ENCODE measurements around the gene PRR14L.

PRR14L gene

GRCh38 chr22:31737932-31738331 lies 12.0 kb downstream of the PRR14L start:
- no peaks in the 10 kb centered on the region for H3K4me1 Mint-ChIP-seq
- no peak overlapping the region for H3K4me3 Mint-ChIP-seq
- no peaks in the 10 kb centered on the region for H3K9me3 Mint-ChIP-seq
- H3K27me3 Mint-ChIP-seq (ENCODE audit: low read depth): no peaks in the 10 kb centered on the region
- peaks cover 59% of the 10 kb centered on the region for H3K36me3 Mint-ChIP-seq (ENCODE audit: low read depth)
- TF ChIP-seq, protein P1, sequence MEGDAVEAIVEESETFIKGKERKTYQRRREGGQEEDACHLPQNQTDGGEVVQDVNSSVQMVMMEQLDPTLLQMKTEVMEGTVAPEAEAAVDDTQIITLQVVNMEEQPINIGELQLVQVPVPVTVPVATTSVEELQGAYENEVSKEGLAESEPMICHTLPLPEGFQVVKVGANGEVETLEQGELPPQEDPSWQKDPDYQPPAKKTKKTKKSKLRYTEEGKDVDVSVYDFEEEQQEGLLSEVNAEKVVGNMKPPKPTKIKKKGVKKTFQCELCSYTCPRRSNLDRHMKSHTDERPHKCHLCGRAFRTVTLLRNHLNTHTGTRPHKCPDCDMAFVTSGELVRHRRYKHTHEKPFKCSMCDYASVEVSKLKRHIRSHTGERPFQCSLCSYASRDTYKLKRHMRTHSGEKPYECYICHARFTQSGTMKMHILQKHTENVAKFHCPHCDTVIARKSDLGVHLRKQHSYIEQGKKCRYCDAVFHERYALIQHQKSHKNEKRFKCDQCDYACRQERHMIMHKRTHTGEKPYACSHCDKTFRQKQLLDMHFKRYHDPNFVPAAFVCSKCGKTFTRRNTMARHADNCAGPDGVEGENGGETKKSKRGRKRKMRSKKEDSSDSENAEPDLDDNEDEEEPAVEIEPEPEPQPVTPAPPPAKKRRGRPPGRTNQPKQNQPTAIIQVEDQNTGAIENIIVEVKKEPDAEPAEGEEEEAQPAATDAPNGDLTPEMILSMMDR (IDR thresholded peaks at IDR 0.05; ENCODE audit: unreplicated experiment in 3 of 3): no peak
- no peak overlapping the region for H3K27ac Mint-ChIP-seq

DNA sequence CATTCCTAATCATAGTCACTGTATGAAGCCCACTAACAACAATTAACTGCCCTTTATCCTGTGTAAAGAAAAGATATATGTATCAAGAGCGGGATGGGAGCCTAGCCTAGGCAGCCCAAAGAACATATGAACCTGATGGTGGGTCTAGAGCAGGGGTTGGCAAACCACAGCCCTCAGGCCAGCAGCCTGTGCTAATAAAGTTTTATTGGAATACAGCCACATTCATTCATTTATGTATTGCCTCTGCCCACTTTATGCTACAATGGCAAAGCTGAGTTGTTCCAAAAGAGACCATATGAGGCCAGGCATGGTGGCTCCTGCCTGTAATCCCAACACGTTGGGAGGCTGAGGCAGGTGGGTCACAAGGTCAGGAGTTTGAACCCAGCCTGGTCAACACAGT lies 13.5 kb downstream of the PRR14L start:
- Mint-ChIP-seq H3K9me3 (no peaks in the 10 kb centered on the region), H3K4me1 (no peaks in the 10 kb centered on the region), H3K4me3 (no peak overlapping the region), H3K36me3 (ENCODE audit: low read depth) (peaks cover 49% of the 10 kb centered on the region), H3K27me3 (ENCODE audit: low read depth) (no peaks in the 10 kb centered on the region), H3K27ac (no peak overlapping the region)
- TF ChIP-seq, protein P1 (IDR thresholded peaks at IDR 0.05; ENCODE audit: unreplicated experiment in 3 of 3): no peak

DNA sequence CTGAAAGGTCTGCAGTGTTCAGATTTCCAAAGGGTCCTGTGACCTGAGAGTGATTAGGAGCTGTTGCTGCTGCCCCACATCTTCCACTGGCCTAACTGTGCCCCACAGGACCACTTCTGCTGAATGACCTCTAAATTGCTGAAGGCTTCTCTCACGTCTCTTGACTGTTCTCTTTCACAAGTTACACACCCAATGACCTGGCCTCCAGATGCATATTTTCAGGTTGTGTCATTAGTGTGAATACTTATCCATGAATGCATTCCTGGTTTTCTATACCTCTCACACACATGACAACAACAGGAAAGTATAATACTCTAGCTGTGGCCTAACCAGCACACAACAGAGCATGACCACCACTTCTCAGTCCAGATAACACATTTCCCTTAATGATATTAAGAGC lies 15.4 kb downstream of the PRR14L start:
- Mint-ChIP-seq H3K4me1 (no peaks in the 10 kb centered on the region), H3K27me3 (ENCODE audit: low read depth) (no peaks in the 10 kb centered on the region), H3K27ac (no peak overlapping the region), H3K4me3 (no peak overlapping the region), H3K36me3 (ENCODE audit: low read depth) (peaks cover 40% of the 10 kb centered on the region), H3K9me3 (no peaks in the 10 kb centered on the region)
- TF ChIP-seq, protein P1 (IDR thresholded peaks at IDR 0.05; ENCODE audit: unreplicated experiment in 3 of 3): no peak

GRCh38 chr22:31733580-31734079 lies 16.3 kb downstream of the PRR14L start:
- no peaks in the 10 kb centered on the region for H3K27me3 Mint-ChIP-seq (ENCODE audit: low read depth)
- TF ChIP-seq, protein P1 (IDR thresholded peaks at IDR 0.05; ENCODE audit: unreplicated experiment in 3 of 3): no peak

GRCh38 chr22:31732089-31732829 lies 17.7 kb downstream of the PRR14L start:
- Mint-ChIP-seq H3K27me3 (ENCODE audit: low read depth) (no peaks in the 10 kb centered on the region), H3K9me3 (no peaks in the 10 kb centered on the region), H3K4me3 (no peak overlapping the region), H3K4me1 (no peaks in the 10 kb centered on the region), H3K27ac (peak overlapping the region in 1 of 3 experiments; percentile 37), H3K36me3 (ENCODE audit: low read depth) (peaks cover 24% of the 10 kb centered on the region)
- TF ChIP-seq, protein P1 (IDR thresholded peaks at IDR 0.05; ENCODE audit: unreplicated experiment in 3 of 3): no peak

More at GRCh38 chr22:31733580-31734079, 16.3 kb downstream of the PRR14L start:
- H3K27ac Mint-ChIP-seq: no peak overlapping the region
- no peaks in the 10 kb centered on the region for H3K9me3 Mint-ChIP-seq
- H3K4me1 Mint-ChIP-seq: no peaks in the 10 kb centered on the region
- H3K4me3 Mint-ChIP-seq: no peak overlapping the region
- H3K36me3 Mint-ChIP-seq (ENCODE audit: low read depth): peaks cover 35% of the 10 kb centered on the region

GRCh38 chr22:31730344-31730711 lies 19.6 kb downstream of the PRR14L start:
- peaks cover 27% of the 10 kb centered on the region for H3K36me3 Mint-ChIP-seq (ENCODE audit: low read depth)
- TF ChIP-seq, protein P1 (IDR thresholded peaks at IDR 0.05; ENCODE audit: unreplicated experiment in 3 of 3): no peak
- no peak overlapping the region for H3K4me3 Mint-ChIP-seq
- H3K27me3 Mint-ChIP-seq (ENCODE audit: low read depth): no peaks in the 10 kb centered on the region
- no peaks in the 10 kb centered on the region for H3K9me3 Mint-ChIP-seq
- no peak overlapping the region for H3K27ac Mint-ChIP-seq
- no peaks in the 10 kb centered on the region for H3K4me1 Mint-ChIP-seq

Measured in nephron (organoid).